Measurements from ENCODE around the gene CNBP.
A peak's percentile ranks its signal among the peaks of the same experiment; 100 is the strongest.

GRCh38 chr3:129160891-129161859 is 22.5 kb downstream of the CNBP start, which contains the start of gene ISY1:
- TF ChIP-seq POLR2A (IDR thresholded peaks at IDR 0.05; ENCODE audit: low read depth, low read length) (peak; percentile 96), TAF1 (IDR thresholded peaks at IDR 0.05; ENCODE audit: borderline replicate concordance, low read depth, low read length) (peak; percentile 49)
